ENCODE measurements around the gene ABHD16A.

The ABHD16A gene

DNA sequence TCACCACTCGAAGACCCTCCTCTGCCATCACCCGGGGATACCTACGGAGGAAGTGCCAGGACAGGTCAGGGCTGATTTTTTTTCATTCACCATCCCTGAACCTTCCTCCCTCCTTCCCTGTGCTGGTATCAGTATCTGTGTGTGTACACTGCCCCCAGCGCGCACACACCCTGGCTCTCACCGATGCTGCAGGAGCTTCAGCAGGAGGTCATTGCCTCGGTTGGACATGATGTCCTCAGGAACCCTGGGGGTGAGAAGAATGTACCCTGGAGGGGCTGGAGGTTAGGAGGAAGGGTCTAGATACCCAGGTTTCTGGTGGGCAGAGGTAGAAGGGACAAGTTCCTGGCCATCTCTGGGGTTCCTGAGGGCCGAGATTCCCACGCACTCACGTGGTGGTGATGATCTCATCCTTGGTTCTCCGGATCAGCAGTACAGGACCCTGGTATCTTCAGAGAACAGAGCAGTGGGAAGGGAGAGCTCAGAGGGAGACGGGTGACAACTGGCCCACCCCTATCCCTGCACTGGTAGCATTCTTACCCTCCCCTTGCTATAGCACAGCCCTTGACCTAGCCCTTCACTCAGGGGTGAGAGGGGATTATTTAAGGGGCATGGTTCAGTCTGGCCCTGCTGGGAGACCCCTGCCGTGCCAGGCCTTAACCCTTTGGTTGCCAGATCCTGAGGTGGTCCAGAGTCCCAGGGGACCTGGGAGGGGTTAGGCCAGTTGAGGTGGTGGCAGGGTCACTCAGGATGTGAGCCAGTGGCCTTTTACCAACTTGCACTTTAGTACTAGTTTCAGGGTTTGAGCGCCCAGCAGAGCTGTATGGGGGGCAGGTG, 15.0 kb downstream of the ABHD16A start:
- no peak for DNase-seq

GRCh38 chr6:31687321-31687720, 15.8 kb downstream of the ABHD16A start:
- no peak for DNase-seq

GRCh38 chr6:31686483-31686882, 16.6 kb downstream of the ABHD16A start:
- no peak for DNase-seq

DNA sequence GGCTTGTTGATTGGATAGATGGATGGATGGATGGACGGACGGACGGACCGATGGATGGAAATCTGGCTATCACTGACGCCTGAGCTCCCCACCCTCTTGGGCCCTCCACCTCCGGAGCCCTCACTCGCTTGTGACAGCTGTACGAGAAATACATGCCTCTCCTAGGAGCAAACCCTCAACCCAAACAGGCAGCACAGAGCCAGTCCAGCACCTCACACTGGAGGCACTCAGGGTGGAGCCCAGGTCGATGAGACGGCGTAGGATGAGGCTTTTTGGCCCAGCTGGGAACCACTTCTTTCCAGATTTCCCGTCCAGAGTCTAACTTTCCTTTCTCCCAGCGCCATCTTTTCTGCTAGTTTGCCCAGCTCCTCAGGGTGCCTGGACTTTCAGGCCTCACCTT, 19.5 kb downstream of the ABHD16A start:
- DNase-seq: no peak

GRCh38 chr6:31681135-31681671, 21.9 kb downstream of the ABHD16A start:
- DNase-seq: peak; percentile 45

- peak; percentile 79 for DNase-seq
These were observed 22.6 kb downstream of the ABHD16A start, which contains the start of gene LY6G5C for GRCh38 chr6:31680226-31681134. Gene LY6G5C, minus strand, starts transcription at chr6:31681067. Its CDS starts 694 bp downstream, at chr6:31680373.

GRCh38 chr6:31677955-31678354, 25.2 kb downstream of the ABHD16A start:
- no peak for DNase-seq

GRCh38 chr6:31676904-31677303, 26.2 kb downstream of the ABHD16A start:
- no peak for DNase-seq

DNA sequence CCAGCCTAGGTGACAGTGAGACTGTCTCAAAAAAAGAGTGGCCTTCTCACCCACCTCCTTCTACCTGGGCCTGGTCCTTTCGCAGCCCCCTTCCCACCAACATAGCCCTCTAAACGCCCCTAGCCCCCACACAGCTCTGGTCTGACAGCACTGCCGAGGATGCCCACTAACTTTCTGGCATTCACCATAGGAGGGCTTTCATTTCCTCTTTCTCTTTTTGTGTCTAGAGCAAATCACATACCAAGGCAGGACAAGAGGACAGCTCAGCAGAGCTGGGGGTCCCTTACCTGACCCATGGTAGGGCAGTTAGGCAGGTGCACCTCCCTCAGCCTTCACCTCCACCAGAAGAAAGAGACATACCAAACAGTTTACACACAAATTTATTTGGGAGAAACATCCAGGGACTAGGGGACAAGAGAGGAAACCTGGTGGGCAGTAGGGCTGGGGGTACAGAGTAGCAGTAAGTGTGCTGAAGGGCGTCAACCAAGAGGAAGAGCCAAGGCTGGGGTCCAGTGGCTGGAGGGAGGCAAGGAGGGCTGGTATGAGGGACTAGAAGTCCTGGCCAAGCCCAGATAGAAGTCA, 26.7 kb downstream of the ABHD16A start:
- no peak for DNase-seq

DNA sequence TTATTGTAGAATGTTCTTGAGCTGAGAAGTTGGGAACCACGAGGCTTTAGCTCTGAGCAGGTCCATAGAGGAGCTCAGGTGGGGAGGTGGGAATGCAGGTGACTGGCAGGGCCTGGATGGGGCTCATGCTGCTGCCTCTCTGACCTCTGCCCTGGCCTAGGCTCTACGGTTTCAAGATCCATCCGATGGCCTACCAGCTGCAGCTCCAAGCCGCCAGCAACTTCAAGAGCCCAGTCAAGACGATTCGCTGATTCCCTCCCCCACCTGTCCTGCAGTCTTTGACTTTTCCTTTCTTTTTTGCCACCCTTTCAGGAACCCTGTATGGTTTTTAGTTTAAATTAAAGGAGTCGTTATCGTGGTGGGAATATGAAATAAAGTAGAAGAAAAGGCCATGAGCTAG, 33.4 kb downstream of the ABHD16A start, which contains the start of gene LY6G5B:
Gene LY6G5B (plus strand): TSS at position 301 of the 400 bp plus-strand sequence. CDS start 975 bp downstream, outside the sequence.
- DNase-seq: no peak

DNA sequence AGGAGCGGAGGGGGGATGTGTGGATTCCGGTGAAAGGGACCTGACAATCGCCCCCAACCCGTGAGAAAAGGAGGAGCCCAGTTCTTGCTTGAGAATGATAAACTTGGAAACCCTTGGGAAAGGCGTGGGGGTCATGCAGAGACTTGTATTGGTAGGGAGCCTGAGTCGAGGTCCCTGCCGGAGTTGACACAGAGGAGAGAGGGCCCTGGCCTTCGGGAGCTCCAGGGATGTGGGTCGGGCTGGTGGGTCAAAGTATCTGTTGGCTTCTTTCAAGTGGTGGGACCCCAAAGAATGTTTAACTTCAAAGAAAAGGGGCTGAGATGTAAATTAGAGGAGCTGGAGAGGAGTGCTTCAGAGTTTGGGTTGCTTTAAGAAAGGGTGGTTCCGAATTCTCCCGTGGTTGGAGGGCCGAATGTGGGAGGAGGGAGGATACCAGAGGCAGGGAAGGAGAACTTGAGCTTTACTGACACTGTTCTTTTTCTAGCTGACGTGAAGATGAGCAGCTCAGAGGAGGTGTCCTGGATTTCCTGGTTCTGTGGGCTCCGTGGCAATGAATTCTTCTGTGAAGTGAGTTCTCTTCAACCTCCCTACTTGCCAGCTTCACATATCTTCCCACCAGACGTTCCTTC, 36.7 kb downstream of the ABHD16A start:
- DNase-seq: no peak

GRCh38 chr6:31665501-31666336, 37.4 kb downstream of the ABHD16A start, which contains the start of gene CSNK2B:
Gene CSNK2B, plus strand, starts transcription at chr6:31666080. Its CDS starts 752 bp downstream, at chr6:31666832.
- DNase-seq: peak; percentile 98

GRCh38 chr6:31664790-31665500, 38.2 kb downstream of the ABHD16A start, which contains the start of gene GPANK1:
Gene GPANK1, minus strand, starts transcription at chr6:31664997. Its CDS starts 519 bp downstream, at chr6:31664478.
- DNase-seq: peak; percentile 95

GRCh38 chr6:31663961-31664789, 38.9 kb downstream of the ABHD16A start:
- no peak for DNase-seq

- no peak for DNase-seq
These were observed 39.8 kb downstream of the ABHD16A start for GRCh38 chr6:31663126-31663960.

DNA sequence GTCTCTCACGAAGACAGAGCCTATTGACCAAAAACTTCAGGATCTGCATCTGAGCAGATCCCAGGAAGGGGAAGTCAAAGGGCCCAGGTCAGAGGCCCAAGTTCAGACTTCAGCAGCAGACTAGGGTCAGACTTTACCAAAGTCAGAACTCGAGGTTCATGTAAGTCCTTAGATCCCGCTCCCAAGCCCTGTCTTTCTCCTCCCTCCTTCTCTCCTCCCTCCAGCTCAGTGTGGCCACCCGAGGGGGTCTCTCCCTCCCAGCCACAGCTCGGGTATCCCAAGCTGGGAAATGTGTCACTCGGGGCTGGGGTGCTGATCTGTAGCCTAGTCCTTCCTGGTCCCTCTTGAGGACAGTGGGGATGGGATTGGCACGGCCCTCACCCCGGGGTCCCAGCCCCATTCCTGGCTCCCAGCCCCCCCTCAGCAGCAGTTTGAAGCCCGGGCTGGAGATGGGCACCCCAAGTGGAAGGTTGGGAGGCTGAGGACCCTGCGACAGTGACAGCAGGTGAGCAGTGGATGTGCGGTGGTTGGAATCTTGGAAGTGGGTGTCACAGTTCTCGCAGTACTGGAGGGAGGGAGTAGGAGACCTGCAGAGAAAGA, 40.9 kb downstream of the ABHD16A start:
- no peak for DNase-seq

DNA sequence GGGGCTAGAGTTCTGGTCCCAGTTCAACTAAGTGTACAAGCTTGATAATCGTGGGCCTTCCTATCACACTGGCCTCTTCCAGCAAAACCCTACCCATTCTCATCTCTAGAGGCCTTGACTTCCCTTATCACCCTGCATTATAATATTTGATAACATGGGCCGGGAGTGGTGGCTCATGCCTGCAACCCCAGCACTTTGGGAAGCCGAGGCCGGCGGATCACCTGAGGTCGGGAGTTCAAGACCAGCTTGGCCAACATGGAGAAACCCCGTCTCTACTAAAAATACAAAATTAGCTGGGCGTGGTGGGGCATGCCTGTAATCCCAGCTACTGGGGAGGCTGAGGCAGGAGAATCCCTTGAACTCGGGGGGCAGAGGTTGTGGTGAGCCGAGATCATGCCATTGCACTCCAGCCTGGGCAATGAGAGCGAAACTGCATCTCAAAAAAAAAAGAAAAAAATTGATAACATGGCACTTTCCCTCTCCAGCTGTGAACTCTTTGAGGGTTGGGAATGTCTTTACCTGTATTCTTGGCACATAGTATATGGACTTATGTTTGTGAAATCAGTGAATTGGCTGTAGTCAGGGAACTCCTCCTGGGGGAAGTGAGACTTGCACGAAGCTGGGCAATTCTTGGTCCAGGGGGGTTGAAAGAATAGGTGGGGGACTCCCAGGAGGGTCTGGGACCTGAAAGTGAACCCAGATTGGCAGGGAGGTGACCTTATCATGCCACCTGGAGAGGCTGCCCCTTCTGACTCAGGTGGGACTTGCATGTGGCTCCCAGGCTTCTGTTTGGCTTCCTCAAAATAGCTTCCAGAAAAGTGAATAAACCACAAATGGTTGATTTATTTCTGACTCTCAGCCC, 41.6 kb downstream of the ABHD16A start:
- DNase-seq: no peak

All from CD4-positive, alpha-beta T cell treated with Interleukin-17A for 1 hour (primary cell).